GM15510 (cell line): ENCODE results near the gene KAZALD1.

Experiments used
- POLR2A ChIP-seq: IDR thresholded peaks from 3 replicates; pipeline ENCODE4 v1.6.1; 2011; ENCODE audit warnings: borderline replicate concordance; ENCODE audit not compliant: insufficient read length; ENCODE audit errors: extremely low read depth

Gene KAZALD1

GRCh38 chr10:101022967-101023705, 38.7 kb upstream of the KAZALD1 start:
- TF ChIP-seq POLR2A: no peak

GRCh38 chr10:101027106-101027720, 34.6 kb upstream of the KAZALD1 start:
- TF ChIP-seq POLR2A: no peak

- no peak for TF ChIP-seq POLR2A
These were observed 33.1 kb upstream of the KAZALD1 start for GRCh38 chr10:101028446-101029337.

- no peak for TF ChIP-seq POLR2A
These were observed 32.1 kb upstream of the KAZALD1 start for GRCh38 chr10:101029520-101030295.

GRCh38 chr10:101030496-101031127, 31.2 kb upstream of the KAZALD1 start:
- no peak for TF ChIP-seq POLR2A

- no peak for TF ChIP-seq POLR2A
These were observed 30.5 kb upstream of the KAZALD1 start, which contains the start of the genes PDZD7 and SFXN3 for GRCh38 chr10:101031128-101031795. TSS of gene PDZD7 (minus strand) at chr10:101031129. CDS start at chr10:101030219, 910 bp downstream. TSS of gene SFXN3 (plus strand) at chr10:101031234. CDS start at chr10:101034695, 3,461 bp downstream.

- no peak for TF ChIP-seq POLR2A
These were observed 29.8 kb upstream of the KAZALD1 start for GRCh38 chr10:101031796-101032636.

GRCh38 chr10:101032637-101033224, 29.1 kb upstream of the KAZALD1 start:
- TF ChIP-seq POLR2A: no peak

GRCh38 chr10:101033276-101033675, 28.5 kb upstream of the KAZALD1 start:
- TF ChIP-seq POLR2A: no peak

GRCh38 chr10:101035314-101035713, 26.5 kb upstream of the KAZALD1 start:
- no peak for TF ChIP-seq POLR2A

GRCh38 chr10:101035916-101036702, 25.7 kb upstream of the KAZALD1 start:
- no peak for TF ChIP-seq POLR2A
